Gastrocnemius medialis (tissue), 4 donors: ENCODE results near the gene CATSPERZ.

Source experiments
- CTCF ChIP-seq, 5 experiments: fragments of 450-650 bp in 3 of 5; fragments of 200-600 bp in 2 of 5; sonication (generic) in 2 of 5; IDR thresholded peaks in 4 of 5; conservative IDR thresholded peaks in 1 of 5; 1 replicate in 4 of 5; 2 replicates in 1 of 5; pipeline ENCODE4 v1.5.1; 2016 to 2019; ENCODE audit warnings: antibody characterized with exemption in 5 of 5, mild to moderate bottlenecking in 3 of 5, moderate library complexity in 3 of 5
- POLR2A ChIP-seq, 2 donors: fragments of 450-650 bp; IDR thresholded peaks; one replicate each; pipeline ENCODE4 v1.6.1; 2017; ENCODE audit warnings: antibody characterized with exemption in 2 of 2, mild to moderate bottlenecking in 2 of 2, moderate library complexity in 2 of 2

- TF ChIP-seq CTCF (IDR thresholded peaks at IDR 0.05 in 4 of 5, conservative IDR thresholded peaks at IDR 0.05 in 1 of 5), result no peak
- no peak for TF ChIP-seq POLR2A (IDR thresholded peaks at IDR 0.05)
Observed at GRCh38 chr11:64313491-64314145, 13.5 kb downstream of the CATSPERZ start.
